PFSK-1 (cell line): ENCODE results near the gene AHNAK2.

Experiments used
- POLR2AphosphoS5 ChIP-seq: IDR thresholded peaks from 2 replicates; pipeline ENCODE4 v1.6.1; 2012; ENCODE audit warnings: low read depth, mild to moderate bottlenecking, control low read depth, low read length, moderate library complexity
- SIN3A ChIP-seq: IDR thresholded peaks from 2 replicates; pipeline ENCODE4 v1.6.1; 2012; ENCODE audit warnings: mild to moderate bottlenecking, low read length, moderate library complexity, borderline replicate concordance; ENCODE audit not compliant: insufficient read depth
- TAF1 ChIP-seq: IDR thresholded peaks from 2 replicates; pipeline ENCODE4 v1.6.1; 2012; ENCODE audit warnings: low read length, control low read depth, borderline replicate concordance; ENCODE audit not compliant: insufficient read depth
- TF ChIP-seq, protein P1 (sequence below), 2 experiments: IDR thresholded peaks; 2 replicates each; pipeline versions ENCODE4 v1.6.1 to v1.8.0; 2011 to 2012; ENCODE audit warnings: low read depth in 2 of 2, low read length in 2 of 2, control low read depth in 1 of 2, inconsistent platforms in 1 of 2, mild to moderate bottlenecking in 1 of 2, moderate library complexity in 1 of 2; ENCODE audit not compliant: insufficient read depth in 1 of 2

DNA sequence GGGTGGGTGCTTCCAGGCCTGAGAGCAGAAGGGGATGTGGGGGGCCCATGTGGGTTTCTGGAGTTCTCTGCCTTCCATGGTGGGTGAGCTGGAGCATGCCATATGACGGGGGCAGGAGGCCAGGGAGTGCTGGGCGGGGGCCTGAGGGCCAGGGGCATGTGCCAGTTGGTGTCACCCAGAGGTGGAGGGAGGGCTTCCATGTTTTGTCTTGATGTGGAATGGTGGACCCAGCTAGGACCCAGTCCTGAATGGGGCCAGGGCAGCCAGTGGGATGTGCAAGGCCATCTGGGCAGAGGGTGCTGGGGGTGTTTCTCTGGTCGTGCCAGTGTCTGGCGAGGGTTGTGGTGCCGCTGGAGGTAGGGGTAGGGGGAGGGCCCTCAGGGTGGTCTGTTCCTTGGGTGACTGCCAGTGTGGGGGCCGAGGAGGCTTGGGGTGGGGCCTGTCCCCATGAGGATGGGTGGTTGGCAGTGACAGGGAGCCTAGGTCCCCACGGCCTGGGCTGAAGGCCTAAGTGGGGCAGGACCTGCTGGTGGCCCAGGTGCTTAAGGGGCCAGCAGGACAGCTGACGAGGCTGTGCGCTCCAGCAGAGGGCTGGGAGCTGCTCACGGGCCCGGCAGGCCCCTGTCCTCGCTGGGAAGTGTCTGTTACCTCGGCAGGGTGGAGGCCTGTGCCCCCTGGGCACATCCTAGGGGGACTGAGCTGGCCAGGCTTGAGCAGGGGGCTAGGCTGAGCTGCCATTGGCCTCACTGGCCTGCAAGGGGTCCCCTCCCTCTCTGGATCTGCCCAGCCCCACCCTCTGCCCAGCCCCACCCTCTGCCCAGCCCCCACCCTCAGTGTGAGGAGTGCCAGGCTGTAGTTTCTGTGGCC lies 86.3 kb downstream of the AHNAK2 start:
- TF ChIP-seq POLR2AphosphoS5 (no peak), SIN3A (no peak), TAF1 (no peak)
- TF ChIP-seq, protein P1, sequence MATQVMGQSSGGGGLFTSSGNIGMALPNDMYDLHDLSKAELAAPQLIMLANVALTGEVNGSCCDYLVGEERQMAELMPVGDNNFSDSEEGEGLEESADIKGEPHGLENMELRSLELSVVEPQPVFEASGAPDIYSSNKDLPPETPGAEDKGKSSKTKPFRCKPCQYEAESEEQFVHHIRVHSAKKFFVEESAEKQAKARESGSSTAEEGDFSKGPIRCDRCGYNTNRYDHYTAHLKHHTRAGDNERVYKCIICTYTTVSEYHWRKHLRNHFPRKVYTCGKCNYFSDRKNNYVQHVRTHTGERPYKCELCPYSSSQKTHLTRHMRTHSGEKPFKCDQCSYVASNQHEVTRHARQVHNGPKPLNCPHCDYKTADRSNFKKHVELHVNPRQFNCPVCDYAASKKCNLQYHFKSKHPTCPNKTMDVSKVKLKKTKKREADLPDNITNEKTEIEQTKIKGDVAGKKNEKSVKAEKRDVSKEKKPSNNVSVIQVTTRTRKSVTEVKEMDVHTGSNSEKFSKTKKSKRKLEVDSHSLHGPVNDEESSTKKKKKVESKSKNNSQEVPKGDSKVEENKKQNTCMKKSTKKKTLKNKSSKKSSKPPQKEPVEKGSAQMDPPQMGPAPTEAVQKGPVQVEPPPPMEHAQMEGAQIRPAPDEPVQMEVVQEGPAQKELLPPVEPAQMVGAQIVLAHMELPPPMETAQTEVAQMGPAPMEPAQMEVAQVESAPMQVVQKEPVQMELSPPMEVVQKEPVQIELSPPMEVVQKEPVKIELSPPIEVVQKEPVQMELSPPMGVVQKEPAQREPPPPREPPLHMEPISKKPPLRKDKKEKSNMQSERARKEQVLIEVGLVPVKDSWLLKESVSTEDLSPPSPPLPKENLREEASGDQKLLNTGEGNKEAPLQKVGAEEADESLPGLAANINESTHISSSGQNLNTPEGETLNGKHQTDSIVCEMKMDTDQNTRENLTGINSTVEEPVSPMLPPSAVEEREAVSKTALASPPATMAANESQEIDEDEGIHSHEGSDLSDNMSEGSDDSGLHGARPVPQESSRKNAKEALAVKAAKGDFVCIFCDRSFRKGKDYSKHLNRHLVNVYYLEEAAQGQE (IDR thresholded peaks at IDR 0.05; ENCODE audit: insufficient read depth in 1 of 2, low read depth in 2 of 2, low read length in 2 of 2): no peak
